HG02763 (cell line): ENCODE data around the gene SIGLEC5.

Experiments
- ATAC-seq: cut with Tn5 transposase; IDR thresholded peaks from one replicate; pipeline ENCODE4 v1.9.1; 2021; ENCODE audit warnings: mild to moderate bottlenecking, moderate library complexity; ENCODE audit not compliant: unreplicated experiment

Gene SIGLEC5

GRCh38 chr19:51628153-51628939 is 1.9 kb downstream of the SIGLEC5 start:
- ATAC-seq = no peak

GRCh38 chr19:51627491-51628138 is 2.6 kb downstream of the SIGLEC5 start:
- ATAC-seq = no peak

- ATAC-seq = no peak
These were observed 3.5 kb downstream of the SIGLEC5 start for GRCh38 chr19:51626675-51627074.

- no peak for ATAC-seq
These were observed 9.0 kb downstream of the SIGLEC5 start for GRCh38 chr19:51621178-51621577.

- ATAC-seq = no peak
These were observed 14.2 kb downstream of the SIGLEC5 start for GRCh38 chr19:51615991-51616390.

GRCh38 chr19:51614789-51615188 is 15.4 kb downstream of the SIGLEC5 start:
- no peak for ATAC-seq

- ATAC-seq = no peak
These were observed 19.6 kb downstream of the SIGLEC5 start for GRCh38 chr19:51610576-51610975.

- ATAC-seq = no peak
These were observed 22.2 kb downstream of the SIGLEC5 start for GRCh38 chr19:51607920-51608562.

GRCh38 chr19:51607077-51607476 is 23.1 kb downstream of the SIGLEC5 start:
- ATAC-seq = peak; percentile 95

GRCh38 chr19:51602189-51602854 is 27.9 kb downstream of the SIGLEC5 start:
- no peak for ATAC-seq

- no peak for ATAC-seq
These were observed 29.1 kb downstream of the SIGLEC5 start for GRCh38 chr19:51600940-51601580.

GRCh38 chr19:51599084-51599483 is 31.1 kb downstream of the SIGLEC5 start:
- no peak for ATAC-seq

GRCh38 chr19:51598159-51598915 is 31.9 kb downstream of the SIGLEC5 start:
- no peak for ATAC-seq

GRCh38 chr19:51595190-51596175 is 34.7 kb downstream of the SIGLEC5 start:
- ATAC-seq = no peak

GRCh38 chr19:51594774-51595109 is 35.5 kb downstream of the SIGLEC5 start:
- ATAC-seq = no peak

GRCh38 chr19:51593969-51594773 is 36.0 kb downstream of the SIGLEC5 start:
- ATAC-seq = peak; percentile 97

- no peak for ATAC-seq
These were observed 36.9 kb downstream of the SIGLEC5 start for GRCh38 chr19:51593138-51593890.

GRCh38 chr19:51592521-51592920 is 37.7 kb downstream of the SIGLEC5 start:
- ATAC-seq = no peak
